GM18870 (cell line): ENCODE measurements around the gene KCND3.
"Not testable (repeated sequence)": the region's sequence is repeated elsewhere in the genome, so short reads cannot be mapped to it uniquely, and the experiment has no call there.

Source experiments
- ATAC-seq: cut with Tn5 transposase; IDR thresholded peaks from one replicate; pipeline ENCODE4 v1.9.1; 2021; ENCODE audit warnings: moderate library complexity; ENCODE audit not compliant: unreplicated experiment

KCND3 gene

DNA sequence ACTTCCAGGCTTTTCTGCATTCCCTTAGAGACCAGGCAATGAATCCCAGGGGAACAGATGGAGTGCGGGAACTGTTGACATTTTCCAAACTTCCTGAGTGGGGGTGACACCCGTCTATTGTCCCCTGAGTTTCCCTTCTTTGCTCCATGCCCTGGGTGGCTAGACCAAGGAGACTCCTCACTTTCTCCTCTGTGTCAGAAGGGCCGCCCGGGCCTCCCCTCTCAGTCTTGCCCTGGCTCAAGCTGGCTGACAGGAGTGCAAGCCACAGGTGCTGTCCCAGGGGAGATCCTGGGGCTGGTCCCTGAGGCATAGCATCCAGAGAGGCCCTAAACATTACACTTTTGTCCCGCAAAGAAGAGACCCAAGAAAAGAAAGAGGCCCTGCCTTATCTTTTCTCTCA is 170.9 kb downstream of the KCND3 start:
- ATAC-seq = no peak

DNA sequence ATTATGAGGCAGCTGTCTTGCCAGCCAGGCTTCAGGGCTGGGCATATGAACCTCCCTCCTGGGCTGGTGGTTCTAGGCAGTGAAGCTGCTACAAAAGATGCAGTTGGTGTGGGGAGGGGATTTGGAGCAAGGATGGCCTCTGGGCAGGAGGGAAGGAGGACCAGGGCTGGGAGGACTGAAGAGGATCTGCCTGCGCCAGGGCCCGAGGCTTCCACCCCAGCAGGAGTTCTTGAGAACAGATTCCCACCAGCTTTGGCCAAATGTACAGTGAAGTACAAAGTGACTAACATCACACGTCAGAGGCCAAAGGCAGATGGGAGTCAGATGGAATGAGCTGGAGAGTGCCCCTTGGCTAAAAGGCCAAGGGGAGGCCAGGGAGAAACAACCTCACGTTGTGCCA is 171.4 kb downstream of the KCND3 start:
- no peak for ATAC-seq

DNA sequence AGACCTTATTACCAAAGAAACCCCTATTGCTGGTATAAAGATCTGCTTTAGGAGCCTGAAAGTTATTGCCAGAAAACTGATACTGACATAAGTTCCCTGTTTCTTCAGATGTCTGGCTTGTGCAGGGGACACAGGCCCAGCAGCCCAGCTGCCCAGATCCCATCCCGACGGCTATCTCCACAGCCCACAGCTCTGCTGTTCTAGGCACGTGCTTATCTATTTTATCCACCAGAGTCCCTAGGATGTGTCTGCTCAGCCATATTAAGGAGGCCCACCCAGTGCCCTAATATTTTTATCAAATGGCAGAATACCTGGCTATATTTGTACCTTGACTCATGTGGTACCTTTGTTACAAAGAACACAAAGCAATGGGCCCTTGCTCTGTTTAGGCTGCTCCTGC is 174.8 kb downstream of the KCND3 start:
- no peak for ATAC-seq

DNA sequence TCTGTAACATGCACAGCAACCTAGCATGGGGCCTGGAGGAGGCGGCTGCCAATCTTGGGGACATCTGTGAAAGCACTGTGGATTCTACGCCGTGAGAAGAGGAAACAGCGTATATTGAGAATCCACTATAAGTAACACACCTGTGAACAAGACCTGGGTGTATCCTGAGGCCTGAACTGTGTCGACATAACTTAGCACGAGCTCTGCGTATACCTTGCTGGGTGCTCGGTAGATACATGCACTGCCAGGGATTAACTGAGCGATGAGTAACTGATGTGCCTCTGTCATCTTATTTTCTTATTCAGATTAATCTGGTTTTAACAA is 175.2 kb downstream of the KCND3 start:
- no peak for ATAC-seq

DNA sequence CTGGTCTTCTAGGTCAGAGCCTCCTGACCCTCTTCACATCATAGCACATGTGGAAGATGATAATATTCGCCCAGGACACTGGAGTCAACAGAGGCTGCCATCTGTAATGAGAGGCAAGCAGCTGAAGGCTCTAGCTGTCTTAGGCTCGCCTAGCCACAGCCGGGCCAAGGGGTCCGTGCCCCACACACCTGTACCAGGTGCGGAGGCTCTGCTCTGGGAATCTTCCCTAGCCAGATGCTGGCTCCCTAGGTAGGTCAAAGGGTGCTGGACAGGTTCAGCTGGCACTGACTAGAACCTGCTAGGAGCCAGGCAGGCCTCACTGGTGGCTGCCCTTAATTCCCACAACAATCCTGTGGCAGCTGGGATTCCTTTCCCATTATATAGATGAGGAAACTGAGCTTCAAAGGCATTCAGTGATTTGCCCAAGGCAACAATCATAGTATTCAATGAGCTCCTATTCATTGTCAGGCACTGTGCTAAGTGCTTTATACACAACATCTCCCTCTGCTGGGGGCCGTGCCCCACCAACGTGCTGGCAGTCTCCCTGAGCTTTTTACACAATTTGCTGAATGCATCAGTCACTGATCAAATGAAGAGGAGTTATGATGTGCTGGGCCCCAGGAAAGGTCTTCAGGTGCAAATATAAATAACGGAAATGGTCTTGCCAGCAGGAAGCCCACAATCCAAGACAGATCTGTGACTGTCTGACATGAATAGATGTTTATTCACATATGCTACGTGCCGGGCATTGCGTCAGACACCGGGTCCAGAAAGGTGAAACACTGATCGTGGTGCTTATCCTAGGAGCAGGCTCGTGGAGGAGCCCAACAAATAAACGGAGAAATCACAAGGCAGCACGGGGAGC is 175.8 kb downstream of the KCND3 start:
- no peak for ATAC-seq

DNA sequence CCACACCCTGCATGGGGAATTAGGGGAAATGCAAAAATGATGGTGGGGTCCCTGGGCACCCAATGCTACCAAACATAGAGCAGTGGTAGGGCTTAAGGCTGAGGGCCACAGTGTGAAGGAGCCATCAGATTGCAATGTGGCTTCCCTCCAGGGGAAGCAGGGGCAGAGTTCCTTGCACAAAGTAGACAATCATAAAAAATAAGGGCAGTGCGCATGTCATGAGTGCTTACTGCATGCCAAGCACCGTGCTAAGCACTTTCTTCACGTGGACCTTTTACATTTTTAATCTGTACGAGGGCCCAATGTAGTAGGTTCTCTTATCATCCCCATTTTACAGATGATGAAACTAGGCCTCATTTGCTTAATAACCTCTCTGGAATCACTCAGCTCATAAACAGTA is 177.2 kb downstream of the KCND3 start:
- no peak for ATAC-seq

DNA sequence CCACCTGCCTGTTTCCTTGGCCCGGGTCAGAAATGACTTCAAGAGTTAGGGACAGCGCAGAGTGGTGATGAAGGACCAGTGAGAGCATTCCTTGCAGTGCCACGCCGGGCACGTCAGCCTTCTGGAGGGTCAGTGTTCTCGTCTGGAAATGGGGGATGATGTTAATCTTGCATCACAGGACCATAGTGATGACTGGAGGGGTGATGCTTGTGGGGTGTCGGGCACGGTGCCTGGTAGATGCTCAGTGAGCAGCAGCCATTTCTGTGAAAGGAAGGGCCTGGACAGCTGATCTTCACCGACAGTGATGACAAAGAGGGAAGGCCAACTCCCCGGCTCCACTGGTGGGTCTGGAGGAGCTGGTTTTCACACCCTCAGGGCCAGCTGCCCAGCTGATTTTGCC is 177.6 kb downstream of the KCND3 start:
- no peak for ATAC-seq

DNA sequence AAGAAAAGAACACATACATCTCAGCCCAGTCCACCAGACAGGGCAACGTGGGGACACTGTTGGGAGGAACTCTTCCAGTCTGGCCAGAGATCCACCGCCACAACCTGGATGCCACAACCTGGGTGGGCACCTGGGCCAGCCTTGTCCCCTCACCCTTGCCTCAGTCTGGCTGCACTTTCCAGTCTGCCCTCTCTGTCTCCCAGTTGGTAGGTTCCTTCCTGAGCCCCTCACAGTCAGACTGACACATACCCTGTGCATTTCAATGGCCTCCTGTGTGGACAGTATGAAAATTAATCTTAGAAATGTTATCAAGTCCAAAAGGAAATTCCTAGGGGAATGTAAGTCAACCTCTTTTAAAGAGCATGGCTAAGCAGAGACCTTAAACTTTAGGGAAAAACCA is 184.2 kb downstream of the KCND3 start:
- ATAC-seq = no peak

DNA sequence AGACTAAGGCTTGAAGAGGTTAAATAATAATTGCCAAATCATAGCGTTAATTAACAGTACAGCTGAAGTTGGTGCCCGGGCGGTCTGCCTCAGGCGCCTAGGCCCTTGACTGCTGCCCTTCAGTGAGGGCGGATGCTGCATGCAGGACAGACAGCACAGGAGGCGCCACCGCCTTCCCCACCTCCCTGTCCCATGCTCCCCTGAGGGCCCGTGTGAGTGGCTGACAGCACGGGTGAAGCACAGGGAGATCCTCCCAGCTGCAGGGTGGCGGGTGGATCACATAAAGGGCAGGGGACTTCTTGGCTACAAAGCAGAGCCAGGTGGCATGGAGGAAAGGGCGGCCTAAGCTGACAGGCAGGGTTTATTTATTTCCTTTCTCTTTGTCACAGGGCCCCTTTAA is 184.7 kb downstream of the KCND3 start:
- ATAC-seq = no peak

DNA sequence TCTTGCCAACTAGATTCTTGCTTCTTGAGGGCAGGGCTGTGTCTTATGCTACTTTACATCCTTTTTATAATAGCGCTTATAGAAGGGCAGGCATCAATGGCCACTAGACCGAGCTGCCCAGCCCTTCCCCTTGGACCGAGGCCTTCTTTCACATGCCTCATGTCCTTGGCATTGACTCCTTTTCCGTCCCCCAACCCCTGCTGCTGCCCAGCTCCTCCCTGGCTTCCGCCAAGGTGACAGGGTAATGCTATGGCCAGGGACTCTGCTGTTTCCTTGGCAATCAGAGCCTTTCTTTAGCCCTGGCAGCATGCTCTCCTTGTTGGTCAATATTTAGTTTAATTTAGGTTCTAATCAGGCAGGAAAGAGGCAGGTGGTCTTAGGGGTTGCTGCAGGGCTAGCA is 185.5 kb downstream of the KCND3 start:
- no peak for ATAC-seq

DNA sequence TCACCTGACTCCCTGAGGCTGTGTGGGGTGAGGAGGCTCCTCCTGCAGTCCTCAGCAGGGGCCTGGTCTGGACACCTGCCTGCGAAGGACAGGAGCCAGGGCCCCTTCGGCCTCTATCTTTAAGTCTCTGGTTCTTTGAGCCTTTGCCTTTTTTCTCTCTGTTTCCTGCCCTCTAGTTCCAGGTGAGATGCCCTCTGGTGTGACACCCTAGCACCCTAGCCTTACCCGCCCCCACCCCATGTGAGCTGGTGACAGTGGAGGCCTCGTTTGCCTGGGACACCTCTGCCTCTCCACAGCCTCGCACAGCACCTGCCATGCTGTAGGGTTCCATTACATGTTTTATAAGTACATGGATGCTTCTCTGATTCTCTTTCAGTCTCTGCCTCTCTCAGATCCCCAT is 186.5 kb downstream of the KCND3 start:
- no peak for ATAC-seq

DNA sequence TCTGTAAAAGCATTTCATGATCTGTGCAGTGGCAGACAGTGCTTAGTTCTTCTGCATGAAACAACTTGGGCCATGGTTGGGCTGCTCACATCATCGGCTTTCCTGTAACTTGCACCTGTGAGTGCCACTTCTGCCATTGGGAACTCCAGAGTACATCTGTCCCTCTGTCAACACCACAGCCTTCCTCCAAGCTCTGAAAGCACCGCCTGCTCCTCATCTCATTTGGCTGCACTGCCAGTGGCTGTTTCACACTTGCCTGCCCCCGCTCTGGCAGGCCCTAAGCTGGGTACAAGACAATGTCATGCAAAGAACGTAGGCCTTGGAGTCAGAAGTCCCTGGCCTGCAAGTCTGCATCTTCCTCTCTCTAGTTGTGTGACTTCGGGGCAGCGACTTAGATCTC is 187.4 kb downstream of the KCND3 start:
- ATAC-seq = no peak

DNA sequence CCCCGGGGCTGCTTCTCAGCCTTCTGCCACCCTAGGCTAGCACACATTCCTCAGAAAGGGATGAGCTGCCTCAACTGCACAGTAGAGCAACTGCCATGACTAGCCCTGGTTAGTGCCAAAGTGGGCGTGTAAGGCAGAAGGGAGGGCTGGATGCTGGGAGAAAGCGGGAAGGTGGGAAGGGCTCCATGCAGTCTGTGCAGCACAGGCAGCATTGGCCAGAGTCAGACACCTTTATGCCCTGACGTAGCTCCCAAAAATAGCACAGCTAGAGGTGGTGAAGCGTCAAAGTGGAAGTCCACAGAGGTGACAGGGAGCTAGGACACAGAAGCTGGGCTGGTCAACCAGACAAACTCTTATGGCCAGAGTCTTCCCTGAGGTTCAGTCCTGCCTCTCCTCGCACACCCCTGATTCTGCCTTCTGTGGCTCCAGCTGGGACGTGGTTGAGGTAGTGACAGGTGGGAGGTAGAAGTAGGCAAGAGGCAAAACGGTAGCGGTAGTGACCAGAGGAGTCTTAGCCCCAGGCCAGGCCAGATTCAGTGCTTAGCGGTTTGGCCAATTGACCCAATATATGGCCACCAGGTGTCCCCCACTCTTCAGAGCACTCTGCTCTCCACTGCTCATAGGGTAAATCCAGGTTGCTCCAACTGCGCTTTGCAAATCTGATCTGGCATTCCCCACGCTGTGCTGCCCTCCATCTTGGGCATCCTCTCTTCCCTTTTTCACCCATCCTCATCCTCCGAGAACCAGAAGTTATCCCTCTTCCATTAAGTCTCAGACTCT is 188.2 kb downstream of the KCND3 start:
- ATAC-seq = no peak

DNA sequence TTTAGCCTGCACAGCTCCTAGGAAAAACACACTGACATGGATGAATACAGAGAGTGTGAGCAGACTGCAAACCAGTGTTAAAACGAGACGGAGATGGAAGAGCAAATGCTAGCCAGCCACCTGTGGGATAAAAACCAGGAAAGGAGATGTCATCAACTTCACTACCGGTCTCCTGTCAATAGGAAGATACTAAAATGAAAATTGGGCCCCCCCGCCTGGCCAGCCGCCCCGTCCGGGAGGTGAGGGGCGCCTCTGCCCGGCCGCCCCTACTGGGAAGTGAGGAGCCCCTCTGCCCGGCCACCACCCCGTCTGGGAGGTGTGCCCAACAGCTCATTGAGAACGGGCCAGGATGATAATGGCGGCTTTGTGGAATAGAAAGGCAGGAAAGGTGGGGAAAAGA is 189.7 kb downstream of the KCND3 start:
- not testable (repeated sequence) for ATAC-seq

DNA sequence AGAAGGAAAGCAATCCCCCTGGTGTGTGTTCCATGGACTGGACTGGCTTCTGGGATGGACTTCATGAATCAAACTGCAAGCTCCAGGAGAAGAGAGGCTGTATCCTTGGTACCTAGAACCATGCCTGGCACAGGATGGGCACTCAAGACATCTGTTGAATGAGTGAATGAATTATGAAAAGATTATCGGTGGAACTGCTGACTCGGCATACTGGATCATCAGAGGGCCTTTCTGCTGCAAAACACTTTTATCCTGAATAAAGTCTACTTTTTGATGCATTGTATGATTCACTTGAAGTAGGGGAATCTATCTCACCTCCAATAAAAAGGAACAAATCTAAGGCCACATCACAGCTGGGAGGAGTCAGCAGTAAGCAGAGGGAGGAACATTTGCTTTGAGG is 190.9 kb downstream of the KCND3 start:
- no peak for ATAC-seq

DNA sequence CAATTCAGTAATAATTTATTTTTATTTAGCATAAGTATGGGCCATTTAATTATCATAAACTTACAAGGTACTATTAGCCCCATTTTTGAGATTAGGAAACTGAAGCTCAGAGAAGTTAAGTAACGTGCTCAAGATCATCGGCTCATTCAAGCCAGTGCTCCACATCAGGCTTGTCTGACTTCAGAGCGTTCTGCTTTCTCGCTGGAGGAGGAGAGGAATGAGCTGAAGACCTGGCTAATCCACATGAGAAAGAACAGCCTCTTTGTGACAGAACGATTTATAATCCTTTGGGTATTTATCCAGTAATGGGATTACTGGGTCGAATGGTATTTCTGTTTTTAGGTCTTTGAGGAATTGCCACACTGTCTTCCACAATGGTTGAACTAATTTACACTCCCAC is 194.1 kb downstream of the KCND3 start:
- no peak for ATAC-seq

DNA sequence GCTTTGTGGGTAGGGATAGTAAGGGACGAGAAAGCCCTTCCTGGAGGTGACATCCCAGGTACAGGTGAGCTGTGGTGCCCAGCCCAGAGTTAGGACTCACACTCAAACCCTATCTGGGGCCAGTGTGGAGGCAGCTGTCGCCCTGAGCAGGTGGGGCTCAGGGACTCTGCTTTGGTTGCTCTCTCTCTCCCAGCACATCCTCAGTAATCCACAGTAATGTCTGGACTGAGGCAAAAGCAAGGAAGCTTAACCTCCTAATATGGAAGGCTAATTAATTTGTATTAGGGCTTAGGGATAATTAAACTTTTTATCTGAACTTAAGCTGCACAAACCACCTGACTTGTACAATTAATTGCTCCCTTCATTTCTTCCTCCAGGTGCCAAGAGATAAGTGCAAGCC is 195.5 kb downstream of the KCND3 start:
- ATAC-seq = no peak

DNA sequence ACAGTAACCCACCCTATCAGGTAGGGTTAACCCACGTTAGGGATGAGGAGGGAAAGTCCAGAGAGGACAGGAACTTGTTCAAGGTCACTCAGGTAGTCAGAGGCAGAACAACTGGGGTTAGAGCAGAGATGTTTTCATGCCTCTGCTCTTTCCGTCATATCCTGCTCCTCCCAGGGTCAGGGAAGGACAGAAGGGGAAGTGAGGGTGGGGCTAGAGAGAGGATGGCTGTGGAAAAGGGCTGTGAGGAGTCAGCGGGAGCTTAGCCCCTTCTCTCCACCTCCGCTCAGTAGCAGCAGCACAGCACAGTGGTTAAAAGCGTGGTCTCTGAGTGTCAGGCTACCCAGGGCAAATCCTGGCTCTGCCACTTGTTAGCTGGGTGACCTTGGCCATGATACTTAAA is 197.2 kb downstream of the KCND3 start:
- no peak for ATAC-seq

DNA sequence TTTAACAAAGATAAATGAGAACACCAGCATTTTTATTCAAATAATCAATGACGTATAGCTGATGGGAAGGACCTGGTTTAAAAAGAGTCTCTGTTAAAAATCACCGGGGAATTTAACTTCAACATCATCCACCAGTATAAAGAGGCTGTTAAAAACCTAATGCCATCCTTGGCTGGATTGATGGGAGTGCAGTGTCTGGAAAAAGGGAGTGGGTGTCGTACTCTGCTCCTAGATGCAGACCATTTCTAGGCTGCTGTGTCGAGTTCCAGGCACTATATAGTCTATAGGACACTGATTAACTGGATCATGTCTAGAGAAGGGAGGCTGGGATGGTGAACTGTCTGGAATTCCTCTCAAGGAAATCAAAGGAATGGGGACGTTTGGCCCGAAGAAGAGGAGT is 197.7 kb downstream of the KCND3 start:
- ATAC-seq = no peak

DNA sequence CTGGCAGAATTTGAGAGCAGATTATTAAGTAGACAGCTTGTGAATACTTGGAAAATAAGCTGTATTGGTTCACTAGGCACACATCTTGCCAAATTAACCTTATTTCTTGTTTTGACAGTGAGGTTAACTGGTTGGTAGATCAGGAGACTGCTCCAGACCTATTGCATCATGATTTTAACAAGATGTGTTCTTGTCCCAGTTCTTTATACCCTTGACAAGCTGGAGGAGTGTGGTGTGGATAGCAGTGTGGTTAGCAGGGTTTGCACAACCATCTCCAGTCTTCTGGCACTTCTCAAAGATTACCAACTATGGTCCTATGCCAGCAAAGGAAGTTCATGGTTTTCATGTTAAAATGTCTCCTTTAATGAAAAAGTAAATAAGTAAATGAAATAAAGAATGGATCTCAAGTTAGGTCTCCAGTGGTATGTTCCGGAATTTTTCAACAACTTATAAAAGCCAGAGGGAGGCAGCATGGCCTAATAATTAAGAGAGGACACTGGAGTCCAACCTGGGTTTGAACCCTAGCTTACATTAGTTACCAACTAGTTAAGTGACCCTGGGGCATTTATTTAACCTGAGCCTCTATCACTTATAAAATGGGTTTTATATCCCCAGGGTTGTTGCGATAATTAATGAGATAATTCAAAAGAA is 199.7 kb downstream of the KCND3 start:
- no peak for ATAC-seq

DNA sequence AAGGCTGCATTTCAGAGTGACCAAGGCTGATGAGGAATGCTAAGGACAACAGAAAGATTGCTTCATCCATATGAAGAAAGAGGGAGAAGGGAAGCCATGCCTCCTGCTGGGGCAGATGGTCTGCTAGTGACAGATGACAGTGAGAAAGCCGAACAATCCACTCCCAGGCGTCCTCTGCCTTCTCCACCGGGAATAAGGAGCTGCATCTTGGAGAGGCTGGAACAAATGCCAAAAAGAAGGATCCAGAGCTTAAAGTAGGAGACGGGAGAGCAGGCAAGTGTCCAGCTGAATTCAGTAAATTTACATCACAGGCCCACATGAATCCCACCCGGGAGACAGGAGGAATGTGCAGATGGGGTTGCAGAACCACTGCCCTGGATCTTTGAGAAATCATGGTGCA is 200.3 kb downstream of the KCND3 start:
- no peak for ATAC-seq

DNA sequence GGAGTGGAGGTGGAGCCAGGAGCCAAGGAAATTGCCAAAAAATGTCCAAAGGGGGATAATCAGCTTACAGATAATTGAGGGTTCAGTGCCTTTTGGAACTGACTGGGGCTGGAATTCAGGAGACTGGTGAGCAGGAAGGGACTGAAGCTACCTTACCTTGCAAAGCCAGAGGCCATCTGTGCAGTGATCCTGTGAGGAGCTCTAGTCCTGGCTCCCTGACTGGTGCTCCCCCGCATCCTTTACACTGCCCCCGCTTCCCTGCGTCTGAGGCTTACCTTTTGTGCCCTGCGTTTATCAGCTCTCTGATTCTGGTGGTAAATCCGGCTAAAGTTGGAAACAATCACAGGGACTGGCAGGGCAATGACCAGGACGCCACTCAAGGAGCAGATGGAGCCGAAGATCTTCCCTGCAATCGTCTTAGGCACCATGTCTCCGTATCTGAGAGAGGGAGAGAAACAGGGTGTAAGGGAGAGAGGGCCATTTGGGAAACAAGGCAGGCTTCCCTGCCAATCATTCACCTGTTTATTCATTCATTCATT is 202.7 kb downstream of the KCND3 start:
- ATAC-seq = no peak
